Posterior cingulate gyrus (tissue), 11 donors: ENCODE results near the gene MSMP.

Source experiments
- DNase-seq, 10 donors: peaks; one replicate each; pipeline versions ENCODE4 v3.0.0 to v3.0.0-alpha.2; 2020 to 2021; ENCODE audit warnings: mixed read lengths in 3 of 10
- intact Hi-C: fragments of 100-400 bp; cut with DNase I; formaldehyde crosslinking; loops from one replicate; pipeline ENCODE4 v1.15.1; 2023

Gene MSMP

GRCh38 chr9:35728041-35728971 is 25.8 kb downstream of the MSMP start:
- intact Hi-C loops = loop anchor here (5.0 kb wide), 1 partner anchor 36 kb away; no protein-coding TSS in a partner anchor
- peak in 4 of 10 donors; percentile 27 to 92 (median 53) for DNase-seq

GRCh38 chr9:35727676-35728040 is 26.4 kb downstream of the MSMP start:
- intact Hi-C loops = loop anchor here (5.0 kb wide), 1 partner anchor 35 kb away; no protein-coding TSS in a partner anchor
- no peak for DNase-seq

GRCh38 chr9:35726931-35727330 is 27.1 kb downstream of the MSMP start:
- intact Hi-C loops = loop anchor here (5.0 kb wide), 1 partner anchor 35 kb away; no protein-coding TSS in a partner anchor
- DNase-seq = peak in 3 of 10 donors; percentile 39 to 92 (median 64)

- DNase-seq = peak in 1 of 10 donors; percentile 9
- intact Hi-C loops = loop anchor here (5.0 kb wide), 1 partner anchor 33 kb away; no protein-coding TSS in a partner anchor
These were observed 28.7 kb downstream of the MSMP start for GRCh38 chr9:35725362-35725761.

GRCh38 chr9:35723908-35724307 is 30.2 kb downstream of the MSMP start:
- no peak for DNase-seq
- intact Hi-C loops = no loop called here

GRCh38 chr9:35723426-35723825 is 30.6 kb downstream of the MSMP start:
- intact Hi-C loops = no loop called here
- no peak for DNase-seq

- intact Hi-C loops = no loop called here
- DNase-seq = no peak
These were observed 34.5 kb downstream of the MSMP start for GRCh38 chr9:35719546-35719945.

- no peak for DNase-seq
- intact Hi-C loops = no loop called here
These were observed 35.2 kb downstream of the MSMP start for GRCh38 chr9:35718721-35719511.

- intact Hi-C loops = no loop called here
- no peak for DNase-seq
These were observed 36.8 kb downstream of the MSMP start for GRCh38 chr9:35717132-35717870.

GRCh38 chr9:35716230-35716629 is 37.8 kb downstream of the MSMP start:
- no peak for DNase-seq
- intact Hi-C loops = no loop called here

GRCh38 chr9:35714579-35715252 is 39.4 kb downstream of the MSMP start:
- intact Hi-C loops = no loop called here
- DNase-seq = no peak

- no peak for DNase-seq
- intact Hi-C loops = no loop called here
These were observed 40.0 kb downstream of the MSMP start for GRCh38 chr9:35714123-35714522.

- no peak for DNase-seq
- intact Hi-C loops = no loop called here
These were observed 40.5 kb downstream of the MSMP start for GRCh38 chr9:35713578-35713977.

- no peak for DNase-seq
These were observed 41.2 kb downstream of the MSMP start for GRCh38 chr9:35712762-35713400.

GRCh38 chr9:35711501-35712428 is 42.3 kb downstream of the MSMP start:
- DNase-seq = no peak
- intact Hi-C loops = no loop called here

More at GRCh38 chr9:35712762-35713400, 41.2 kb downstream of the MSMP start:
- intact Hi-C loops = no loop called here

GRCh38 chr9:35710818-35711500 is 43.1 kb downstream of the MSMP start:
- intact Hi-C loops = no loop called here
- DNase-seq = no peak

GRCh38 chr9:35708146-35708545 is 45.9 kb downstream of the MSMP start:
- no peak for DNase-seq
- intact Hi-C loops = no loop called here

GRCh38 chr9:35706951-35707350 is 47.1 kb downstream of the MSMP start:
- intact Hi-C loops = no loop called here
- DNase-seq = no peak
